Epithelial cell of esophagus (primary cell): ENCODE data around the gene PKNOX2.
A peak's percentile ranks its signal among the peaks of the same experiment; 100 is the strongest.
"Not testable (repeated sequence)": the region's sequence is repeated elsewhere in the genome, so short reads cannot be mapped to it uniquely, and the experiment has no call there.

ENCODE experiments used
- DNase-seq: peaks from one replicate; pipeline ENCODE4 v3.0.0; 2010; ENCODE audit warnings: low read depth
- H3K4me3 ChIP-seq: 2 replicates; pipeline ENCODE4 v1.5.1; 2011; ENCODE audit warnings: mild to moderate bottlenecking, low read length, control low read depth
- TF ChIP-seq, protein P1 (sequence below): IDR thresholded peaks from 2 replicates; pipeline ENCODE4 v1.5.1; 2011; ENCODE audit warnings: low read depth, mild to moderate bottlenecking, low read length, control low read depth, inconsistent platforms; ENCODE audit not compliant: insufficient read depth; ENCODE audit errors: missing control alignments

Gene PKNOX2

GRCh38 chr11:125211948-125212340, 47.4 kb downstream of the PKNOX2 start:
- H3K4me3 ChIP-seq = no peak overlapping the region
- TF ChIP-seq, protein P1, sequence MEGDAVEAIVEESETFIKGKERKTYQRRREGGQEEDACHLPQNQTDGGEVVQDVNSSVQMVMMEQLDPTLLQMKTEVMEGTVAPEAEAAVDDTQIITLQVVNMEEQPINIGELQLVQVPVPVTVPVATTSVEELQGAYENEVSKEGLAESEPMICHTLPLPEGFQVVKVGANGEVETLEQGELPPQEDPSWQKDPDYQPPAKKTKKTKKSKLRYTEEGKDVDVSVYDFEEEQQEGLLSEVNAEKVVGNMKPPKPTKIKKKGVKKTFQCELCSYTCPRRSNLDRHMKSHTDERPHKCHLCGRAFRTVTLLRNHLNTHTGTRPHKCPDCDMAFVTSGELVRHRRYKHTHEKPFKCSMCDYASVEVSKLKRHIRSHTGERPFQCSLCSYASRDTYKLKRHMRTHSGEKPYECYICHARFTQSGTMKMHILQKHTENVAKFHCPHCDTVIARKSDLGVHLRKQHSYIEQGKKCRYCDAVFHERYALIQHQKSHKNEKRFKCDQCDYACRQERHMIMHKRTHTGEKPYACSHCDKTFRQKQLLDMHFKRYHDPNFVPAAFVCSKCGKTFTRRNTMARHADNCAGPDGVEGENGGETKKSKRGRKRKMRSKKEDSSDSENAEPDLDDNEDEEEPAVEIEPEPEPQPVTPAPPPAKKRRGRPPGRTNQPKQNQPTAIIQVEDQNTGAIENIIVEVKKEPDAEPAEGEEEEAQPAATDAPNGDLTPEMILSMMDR = no peak
- DNase-seq = peak; percentile 4

GRCh38 chr11:125214601-125215565, 50.3 kb downstream of the PKNOX2 start:
- DNase-seq = peak; percentile 2
- no peak overlapping the region for H3K4me3 ChIP-seq
- TF ChIP-seq, protein P1 = no peak

GRCh38 chr11:125215976-125216375, 51.4 kb downstream of the PKNOX2 start:
- TF ChIP-seq, protein P1 = no peak
- no peak for DNase-seq
- no peak overlapping the region for H3K4me3 ChIP-seq

DNA sequence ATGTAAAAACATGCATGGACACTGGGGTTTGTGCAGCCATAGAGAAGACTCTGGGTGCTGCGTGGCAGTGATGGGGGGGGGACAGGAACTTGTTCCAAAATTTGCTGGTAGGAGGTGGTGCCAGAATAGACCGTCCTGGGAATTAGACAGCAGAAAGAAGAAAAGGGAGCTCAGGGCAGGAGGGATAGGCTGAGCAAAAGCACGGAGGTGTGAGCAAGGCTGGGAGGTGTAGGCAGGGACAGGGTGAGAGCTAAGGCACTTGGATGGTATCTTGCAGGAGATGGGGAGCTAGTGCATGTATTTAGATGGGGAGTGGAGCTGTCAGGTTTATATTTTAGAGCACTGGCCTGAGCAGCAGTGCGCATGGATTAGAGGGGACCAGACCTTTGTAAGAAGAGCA, 53.8 kb downstream of the PKNOX2 start:
- no peak for DNase-seq
- H3K4me3 ChIP-seq = no peak overlapping the region
- TF ChIP-seq, protein P1 = no peak

GRCh38 chr11:125221461-125221860, 56.9 kb downstream of the PKNOX2 start:
- H3K4me3 ChIP-seq = no peak overlapping the region
- TF ChIP-seq, protein P1 = no peak
- no peak for DNase-seq

- H3K4me3 ChIP-seq = no peak overlapping the region
- TF ChIP-seq, protein P1 = no peak
- DNase-seq = no peak
Measured at GRCh38 chr11:125222494-125222893, 57.9 kb downstream of the PKNOX2 start.

DNA sequence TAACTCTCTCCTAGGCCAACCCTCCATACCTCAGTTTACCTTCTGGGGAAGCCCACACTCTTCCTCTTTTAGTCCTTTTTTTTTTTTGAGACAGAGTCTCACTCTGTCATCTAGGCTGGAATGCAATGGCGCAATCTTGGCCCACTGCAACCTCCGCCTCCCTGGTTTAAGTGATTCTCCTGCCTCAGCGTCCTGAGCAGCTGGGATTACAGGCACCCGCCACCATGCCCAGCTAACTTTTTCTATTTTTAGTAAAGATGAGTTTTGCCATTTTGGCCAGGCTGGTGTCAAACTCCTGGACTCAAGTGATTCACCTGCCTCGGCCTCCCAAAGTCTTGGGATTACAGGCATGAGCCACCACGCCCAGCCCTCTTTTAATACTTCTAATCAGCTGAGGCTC, 58.6 kb downstream of the PKNOX2 start:
- DNase-seq, H3K4me3 ChIP-seq: not testable (repeated sequence)
